ENCODE data around the gene BPI. TPM values are rescaled to one million over a fixed set of nuclear protein-coding genes. Genes with fewer than 3 reads are reported as not detected.

BPI gene
- total RNA-seq, 2 experiments from 2014 or later = 0.14 TPM; not detected in 1

DNA sequence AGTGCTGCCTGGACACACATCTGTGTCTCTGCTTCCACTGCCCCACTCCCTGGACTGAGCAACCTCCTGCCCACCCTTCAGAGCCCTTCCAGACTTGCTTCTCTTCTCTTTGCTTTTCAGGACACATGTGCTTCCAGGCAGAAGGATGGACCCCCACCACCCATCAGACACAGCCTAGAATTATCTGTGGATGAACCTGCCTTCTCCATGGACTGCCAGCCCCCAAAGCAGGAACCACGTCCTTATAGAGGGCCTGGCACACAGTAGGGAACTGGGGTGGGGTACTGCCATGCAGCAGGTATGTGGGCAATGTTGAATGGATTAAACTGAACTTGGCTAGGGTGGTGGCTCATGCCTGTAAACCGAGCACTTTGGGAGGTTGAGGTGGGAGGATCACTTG is 47.0 kb upstream of the BPI start:
- Mint-ChIP-seq H3K27me3 (peaks cover 54% of the 10 kb centered on the region), H3K4me1 (ENCODE audit: low read depth) (peaks cover 4% of the 10 kb centered on the region), H3K36me3 (ENCODE audit: low read depth) (no peaks in the 10 kb centered on the region), H3K27ac (no peak overlapping the region), H3K9me3 (no peaks in the 10 kb centered on the region), H3K4me3 (no peak overlapping the region)
- Histone ChIP-seq H3K9me3 (ENCODE audit: control insufficient read depth in 1 of 2, insufficient read depth in 1 of 2, low read length in 2 of 2) (peaks cover 0 to 4% of the 10 kb centered on the region in 2 experiments), H3K4me3 (ENCODE audit: low read length) (no peak overlapping the region), H3K27me3 (ENCODE audit: control insufficient read depth in 1 of 2, insufficient read depth in 2 of 2, low read length in 2 of 2) (peaks cover 25 to 27% of the 10 kb centered on the region in 2 experiments), H3K4me1 (ENCODE audit: insufficient read depth, low read length) (no peaks in the 10 kb centered on the region), H3K36me3 (ENCODE audit: insufficient read depth, low read length) (no peaks in the 10 kb centered on the region), H3K27ac (ENCODE audit: low read depth in 1 of 2, low read length in 2 of 2) (no peak overlapping the region)
- intact Hi-C loops (cut with DNase I, micrococcal nuclease) = no loop called here
- ChIA-PET POLR2A (no interaction called here), CTCF (no interaction called here)
- TF ChIP-seq, protein P1, sequence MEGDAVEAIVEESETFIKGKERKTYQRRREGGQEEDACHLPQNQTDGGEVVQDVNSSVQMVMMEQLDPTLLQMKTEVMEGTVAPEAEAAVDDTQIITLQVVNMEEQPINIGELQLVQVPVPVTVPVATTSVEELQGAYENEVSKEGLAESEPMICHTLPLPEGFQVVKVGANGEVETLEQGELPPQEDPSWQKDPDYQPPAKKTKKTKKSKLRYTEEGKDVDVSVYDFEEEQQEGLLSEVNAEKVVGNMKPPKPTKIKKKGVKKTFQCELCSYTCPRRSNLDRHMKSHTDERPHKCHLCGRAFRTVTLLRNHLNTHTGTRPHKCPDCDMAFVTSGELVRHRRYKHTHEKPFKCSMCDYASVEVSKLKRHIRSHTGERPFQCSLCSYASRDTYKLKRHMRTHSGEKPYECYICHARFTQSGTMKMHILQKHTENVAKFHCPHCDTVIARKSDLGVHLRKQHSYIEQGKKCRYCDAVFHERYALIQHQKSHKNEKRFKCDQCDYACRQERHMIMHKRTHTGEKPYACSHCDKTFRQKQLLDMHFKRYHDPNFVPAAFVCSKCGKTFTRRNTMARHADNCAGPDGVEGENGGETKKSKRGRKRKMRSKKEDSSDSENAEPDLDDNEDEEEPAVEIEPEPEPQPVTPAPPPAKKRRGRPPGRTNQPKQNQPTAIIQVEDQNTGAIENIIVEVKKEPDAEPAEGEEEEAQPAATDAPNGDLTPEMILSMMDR (IDR thresholded peaks at IDR 0.05) = no peak
- no peak for DNase-seq
- no peak for ATAC-seq (ENCODE audit: poor library complexity)

GRCh38 chr20:38258545-38259215 is 45.3 kb upstream of the BPI start:
- Histone ChIP-seq H3K4me3 (ENCODE audit: low read length) (no peak overlapping the region), H3K36me3 (ENCODE audit: insufficient read depth, low read length) (no peaks in the 10 kb centered on the region), H3K27me3 (ENCODE audit: control insufficient read depth in 1 of 2, insufficient read depth in 2 of 2, low read length in 2 of 2) (peaks cover 33 to 40% of the 10 kb centered on the region in 2 experiments), H3K9me3 (ENCODE audit: control insufficient read depth in 1 of 2, insufficient read depth in 1 of 2, low read length in 2 of 2) (no peaks in the 10 kb centered on the region), H3K27ac (ENCODE audit: low read depth in 1 of 2, low read length in 2 of 2) (no peak overlapping the region), H3K4me1 (ENCODE audit: insufficient read depth, low read length) (no peaks in the 10 kb centered on the region)
- intact Hi-C loops (cut with DNase I, micrococcal nuclease) = no loop called here
- Mint-ChIP-seq H3K4me1 (ENCODE audit: low read depth) (peaks cover 4% of the 10 kb centered on the region), H3K9me3 (no peaks in the 10 kb centered on the region), H3K27ac (no peak overlapping the region), H3K27me3 (peaks cover 68% of the 10 kb centered on the region), H3K4me3 (no peak overlapping the region), H3K36me3 (ENCODE audit: low read depth) (no peaks in the 10 kb centered on the region)
- TF ChIP-seq, protein P1 (IDR thresholded peaks at IDR 0.05) = no peak
- ChIA-PET POLR2A (no interaction called here), CTCF (no interaction called here)
- DNase-seq (no peak), ATAC-seq (ENCODE audit: poor library complexity) (no peak)

DNA sequence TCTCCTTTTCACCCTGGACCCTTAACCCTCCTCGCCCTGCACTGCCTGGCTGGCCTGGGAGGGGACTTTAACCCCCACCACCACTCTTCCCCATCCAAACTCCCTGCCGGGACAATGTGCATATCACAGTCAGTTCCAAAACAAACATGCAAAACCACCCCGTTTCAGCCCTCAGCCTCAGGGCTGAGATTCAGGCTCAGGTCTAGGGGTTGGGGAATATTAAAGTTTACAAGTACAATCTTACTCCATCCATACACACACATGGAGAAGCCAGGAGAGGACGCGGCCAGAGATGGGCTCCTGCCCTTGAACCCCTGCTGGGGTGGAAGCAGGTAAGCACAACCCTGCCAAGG is 44.0 kb upstream of the BPI start:
- POLR2A ChIA-PET = no interaction called here
- Mint-ChIP-seq H3K4me3 (no peak overlapping the region), H3K27me3 (peaks cover 79% of the 10 kb centered on the region), H3K4me1 (ENCODE audit: low read depth) (peaks cover 4% of the 10 kb centered on the region), H3K27ac (no peak overlapping the region), H3K36me3 (ENCODE audit: low read depth) (no peaks in the 10 kb centered on the region), H3K9me3 (no peaks in the 10 kb centered on the region)
- no peaks in the 10 kb centered on the region for H3K36me3 ChIP-seq (ENCODE audit: insufficient read depth, low read length)
- no peaks in the 10 kb centered on the region for H3K9me3 ChIP-seq (ENCODE audit: control insufficient read depth in 1 of 2, insufficient read depth in 1 of 2, low read length in 2 of 2)
- TF ChIP-seq, protein P1 (IDR thresholded peaks at IDR 0.05) = no peak
- H3K27me3 ChIP-seq (ENCODE audit: control insufficient read depth in 1 of 2, insufficient read depth in 2 of 2, low read length in 2 of 2) = peaks cover 33 to 40% of the 10 kb centered on the region in 2 experiments
- intact Hi-C loops (cut with DNase I, micrococcal nuclease) = no loop called here
- H3K4me3 ChIP-seq (ENCODE audit: low read length) = no peak overlapping the region
- CTCF ChIA-PET = no interaction called here
- ATAC-seq (ENCODE audit: poor library complexity) (no peak), DNase-seq (no peak)
- no peak overlapping the region for H3K27ac ChIP-seq (ENCODE audit: low read depth in 1 of 2, low read length in 2 of 2)
- no peaks in the 10 kb centered on the region for H3K4me1 ChIP-seq (ENCODE audit: insufficient read depth, low read length)
